Calu3 (cell line): Measurements from ENCODE around the gene PRR15L. TPM values are rescaled to one million over a fixed set of nuclear protein-coding genes. Genes with fewer than 3 reads are reported as not detected.

Experiments used
- BruUV-seq: library from RNA; stranded (reverse); fragments of 400-500 nt; replicated peaks from 2 replicates; lab custom pipeline; 2021; lab: Mats Ljungman, UMichigan
- CTCF ChIA-PET: fragments of 300-600 bp; sonication (Branson Sonifier 250); formaldehyde crosslinking; loops from one replicate; lab custom pipeline; 2022; ENCODE audit warnings: antibody characterized with exemption; lab: Charles Lee
- DNase-seq: peaks from one replicate; pipeline ENCODE4 v3.0.0; 2022
- H3K27ac Mint-ChIP-seq: one replicate; pipeline ENCODE4 v1.8.0; 2022; ENCODE audit warnings: mixed read lengths; ENCODE audit not compliant: unreplicated experiment
- H3K27me3 Mint-ChIP-seq: one replicate; pipeline ENCODE4 v1.8.0; 2022; ENCODE audit warnings: mixed read lengths; ENCODE audit not compliant: unreplicated experiment
- H3K36me3 Mint-ChIP-seq: one replicate; pipeline ENCODE4 v1.8.0; 2022; ENCODE audit warnings: mild to moderate bottlenecking, moderate library complexity, mixed read lengths; ENCODE audit not compliant: insufficient read depth, unreplicated experiment
- H3K4me1 Mint-ChIP-seq: one replicate; pipeline ENCODE4 v1.8.0; 2022; ENCODE audit warnings: mild to moderate bottlenecking, low read depth, mixed read lengths; ENCODE audit not compliant: unreplicated experiment
- H3K4me3 Mint-ChIP-seq: one replicate; pipeline ENCODE4 v1.8.0; 2022; ENCODE audit warnings: mild to moderate bottlenecking, low read depth, moderate library complexity, mixed read lengths; ENCODE audit not compliant: unreplicated experiment
- H3K9me3 Mint-ChIP-seq: one replicate; pipeline ENCODE4 v1.8.0; 2022; ENCODE audit warnings: low read depth, mixed read lengths; ENCODE audit not compliant: unreplicated experiment
- CTCF ChIP-seq: fragments of 200-600 bp; IDR thresholded peaks from one replicate; pipeline ENCODE4 v1.8.0; 2022; ENCODE audit warnings: antibody characterized with exemption; ENCODE audit not compliant: unreplicated experiment
- intact Hi-C: fragments of 100-400 bp; cut with micrococcal nuclease; formaldehyde crosslinking; loops from one replicate; pipeline ENCODE4 v1.10.0; 2022; ENCODE audit not compliant: unreplicated experiment
- total RNA-seq: library from RNA; stranded (reverse); gene quantifications from 2 replicates; pipeline ENCODE4 v1.2.3, GENCODE V29; 2022

The PRR15L gene
- total RNA-seq, 1 experiment from 2014 or later: 30.2 TPM

- intact Hi-C loops: no loop called here
- Mint-ChIP-seq H3K4me3 (no peak overlapping the region), H3K27me3 (no peaks in the 10 kb centered on the region), H3K36me3 (peaks cover 67% of the 10 kb centered on the region), H3K27ac (no peak overlapping the region), H3K4me1 (no peaks in the 10 kb centered on the region), H3K9me3 (no peaks in the 10 kb centered on the region)
- TF ChIP-seq CTCF: no peak
- CTCF ChIA-PET: interaction anchor here (1.6 to 2.0 kb wide), 2 partner anchors 31 to 38 kb away, joined by 4 read pairs; no protein-coding TSS in a partner anchor
- BruUV-seq: no TSS peak
- DNase-seq: no peak
These were observed 22.9 kb upstream of the PRR15L start for GRCh38 chr17:47980541-47980940.

- Mint-ChIP-seq H3K36me3 (peaks cover 69% of the 10 kb centered on the region), H3K27ac (no peak overlapping the region), H3K9me3 (no peaks in the 10 kb centered on the region), H3K27me3 (no peaks in the 10 kb centered on the region), H3K4me3 (no peak overlapping the region), H3K4me1 (no peaks in the 10 kb centered on the region)
- intact Hi-C loops: loop anchor here (1.0 kb wide), 1 partner anchor 40 kb away; no protein-coding TSS in a partner anchor
- TF ChIP-seq CTCF: peak; percentile 89
- BruUV-seq: no TSS peak
- CTCF ChIA-PET: interaction anchor here (0.8 to 2.3 kb wide), 7 partner anchors 11 to 42 kb away, joined by 3 to 32 read pairs (median 5); no protein-coding TSS in a partner anchor
- peak; percentile 68 for DNase-seq
These were observed 20.6 kb upstream of the PRR15L start for GRCh38 chr17:47978324-47978723.

GRCh38 chr17:47975823-47976205 is 18.1 kb upstream of the PRR15L start:
- no TSS peak for BruUV-seq
- H3K4me1 Mint-ChIP-seq: peaks cover under 1% of the 10 kb centered on the region
- DNase-seq: no peak
- TF ChIP-seq CTCF: no peak
- no peaks in the 10 kb centered on the region for H3K9me3 Mint-ChIP-seq
- no peaks in the 10 kb centered on the region for H3K27me3 Mint-ChIP-seq
- CTCF ChIA-PET: interaction anchor here (0.7 to 1.2 kb wide), 3 partner anchors 19 to 42 kb away, joined by 3 to 4 read pairs (median 3); no protein-coding TSS in a partner anchor
- H3K36me3 Mint-ChIP-seq: peaks cover 74% of the 10 kb centered on the region
- intact Hi-C loops: no loop called here
- no peak overlapping the region for H3K27ac Mint-ChIP-seq
- no peak overlapping the region for H3K4me3 Mint-ChIP-seq

GRCh38 chr17:47975189-47975822 is 17.6 kb upstream of the PRR15L start:
- no peak overlapping the region for H3K4me3 Mint-ChIP-seq
- TF ChIP-seq CTCF: no peak
- CTCF ChIA-PET: interaction anchor here (0.8 to 1.2 kb wide), 3 partner anchors 27 to 43 kb away, joined by 3 to 6 read pairs (median 3); no protein-coding TSS in a partner anchor
- H3K27ac Mint-ChIP-seq: no peak overlapping the region
- H3K4me1 Mint-ChIP-seq: peaks cover 5% of the 10 kb centered on the region
- no TSS peak for BruUV-seq
- no peaks in the 10 kb centered on the region for H3K9me3 Mint-ChIP-seq
- H3K36me3 Mint-ChIP-seq: peaks cover 74% of the 10 kb centered on the region
- intact Hi-C loops: no loop called here
- no peaks in the 10 kb centered on the region for H3K27me3 Mint-ChIP-seq
- DNase-seq: no peak
